HepG2 (cell line): ENCODE results near the gene MCEE. TPM values are rescaled to one million over a fixed set of nuclear protein-coding genes. Genes with fewer than 3 reads are reported as not detected.

ENCODE experiments used
- HNRNPUL1 ChIP-seq: fragments of 200-400 bp; formaldehyde crosslinking; IDR thresholded peaks from 2 replicates; pipeline ENCODE4 v1.6.1; 2017; ENCODE audit warnings: low read depth, mild to moderate bottlenecking, low read length, moderate library complexity
- NFATC3 ChIP-seq: sonication (generic); formaldehyde crosslinking; IDR thresholded peaks from 2 replicates; pipeline ENCODE4 v1.5.1; 2020; ENCODE audit warnings: mild to moderate bottlenecking, missing genetic modification reagents
- PAF1 ChIP-seq: IDR thresholded peaks from 2 replicates; pipeline ENCODE4 v1.6.1; 2016; ENCODE audit warnings: missing genetic modification reagents, missing compliant biosample characterization
- RAD21 ChIP-seq: fragments of 450-650 bp; formaldehyde crosslinking; IDR thresholded peaks from 2 replicates; pipeline ENCODE4 v1.5.0; 2020; ENCODE audit warnings: mild to moderate bottlenecking
- RNF2 ChIP-seq: fragments of 450-650 bp; conservative IDR thresholded peaks from 2 replicates; pipeline ENCODE4 v1.6.1; 2016; ENCODE audit warnings: low read depth
- SALL2 ChIP-seq: sonication (generic); formaldehyde crosslinking; IDR thresholded peaks from 2 replicates; pipeline ENCODE4 v1.8.1; 2023; ENCODE audit warnings: mild to moderate bottlenecking, missing genetic modification reagents, inconsistent platforms
- SSRP1 ChIP-seq: IDR thresholded peaks from 2 replicates; pipeline ENCODE4 v1.6.1; 2016; ENCODE audit warnings: control low read depth
- ZSCAN30 ChIP-seq: sonication (generic); formaldehyde crosslinking; IDR thresholded peaks from 2 replicates; pipeline ENCODE4 v1.5.0; 2020; ENCODE audit warnings: mild to moderate bottlenecking, missing genetic modification reagents
- polyA plus RNA-seq, 8 experiments: library from polyadenylated mRNA; depleted of rRNA in 3 of 8; stranded (reverse) in 7 of 8; unstranded in 1 of 8; fragments of >200 nt; fragmentation: Illumina TruSeq in 4 of 8; extraction: Trizol in 4 of 8; gene quantifications; 2 replicates each; pipeline versions ENCODE4 v1.2.1 to v1.2.3, GENCODE V29; 2011 to 2016; ENCODE audit warnings: low read depth in 4 of 8, missing spikeins in 1 of 8, mixed read lengths in 1 of 8; ENCODE audit not compliant: insufficient read depth in 1 of 8
- total RNA-seq, 5 experiments: library from RNA; depleted of rRNA; stranded (reverse); fragments of >200 nt; fragmentation: Illumina TruSeq; extraction: Trizol; gene quantifications; 2 replicates each; pipeline ENCODE4 v1.2.3, GENCODE V29; 2016; ENCODE audit warnings: low read depth in 1 of 5
- TF ChIP-seq, protein P1 (sequence below): sonication (generic); formaldehyde crosslinking; IDR thresholded peaks from 2 replicates; pipeline ENCODE4 v1.5.0; 2020; ENCODE audit warnings: mild to moderate bottlenecking, missing genetic modification reagents
- TF ChIP-seq, protein P2 (sequence below): sonication (generic); formaldehyde crosslinking; IDR thresholded peaks from 2 replicates; pipeline ENCODE4 v1.4.0; 2020; ENCODE audit warnings: missing genetic modification reagents, borderline replicate concordance

MCEE gene
- total and polyA plus RNA-seq, 2 of the 13 experiments (the other 11 are each of a cell fraction or from before 2014, with no cell fraction given) = 32.0 to 66.9 TPM

DNA sequence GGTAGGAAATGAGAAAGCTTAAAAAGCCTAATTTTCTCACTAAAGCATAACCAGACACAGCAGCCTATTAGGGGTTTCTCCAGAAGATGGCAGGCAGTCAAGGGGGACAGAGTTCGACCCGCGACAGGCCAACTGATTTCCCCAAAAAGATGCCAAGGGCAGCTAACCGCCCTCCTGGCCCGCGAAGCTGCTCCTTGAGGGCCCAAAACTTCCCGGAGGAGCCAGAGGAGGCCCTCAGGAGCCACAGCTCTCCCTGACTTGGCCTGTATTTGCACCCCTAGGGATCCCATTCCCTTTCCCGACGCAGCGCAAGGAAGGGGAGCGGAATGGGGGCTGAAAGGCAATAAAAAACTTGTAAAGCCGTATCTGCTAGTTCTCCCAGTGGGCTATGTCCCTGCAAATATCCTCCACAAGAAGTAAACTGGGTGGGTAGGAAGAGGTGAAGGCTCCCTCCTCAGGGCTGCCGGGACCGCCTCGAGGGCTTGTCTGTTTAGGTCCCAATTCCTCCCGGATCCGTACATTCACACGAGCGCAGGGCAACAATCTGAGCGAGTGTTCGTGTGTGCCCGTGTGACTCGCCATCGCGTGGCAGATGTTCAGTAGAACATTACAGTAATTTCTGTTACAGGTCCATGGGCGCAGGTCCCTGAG, 62.3 kb downstream of the MCEE start (continued):
- TF ChIP-seq, protein P1, sequence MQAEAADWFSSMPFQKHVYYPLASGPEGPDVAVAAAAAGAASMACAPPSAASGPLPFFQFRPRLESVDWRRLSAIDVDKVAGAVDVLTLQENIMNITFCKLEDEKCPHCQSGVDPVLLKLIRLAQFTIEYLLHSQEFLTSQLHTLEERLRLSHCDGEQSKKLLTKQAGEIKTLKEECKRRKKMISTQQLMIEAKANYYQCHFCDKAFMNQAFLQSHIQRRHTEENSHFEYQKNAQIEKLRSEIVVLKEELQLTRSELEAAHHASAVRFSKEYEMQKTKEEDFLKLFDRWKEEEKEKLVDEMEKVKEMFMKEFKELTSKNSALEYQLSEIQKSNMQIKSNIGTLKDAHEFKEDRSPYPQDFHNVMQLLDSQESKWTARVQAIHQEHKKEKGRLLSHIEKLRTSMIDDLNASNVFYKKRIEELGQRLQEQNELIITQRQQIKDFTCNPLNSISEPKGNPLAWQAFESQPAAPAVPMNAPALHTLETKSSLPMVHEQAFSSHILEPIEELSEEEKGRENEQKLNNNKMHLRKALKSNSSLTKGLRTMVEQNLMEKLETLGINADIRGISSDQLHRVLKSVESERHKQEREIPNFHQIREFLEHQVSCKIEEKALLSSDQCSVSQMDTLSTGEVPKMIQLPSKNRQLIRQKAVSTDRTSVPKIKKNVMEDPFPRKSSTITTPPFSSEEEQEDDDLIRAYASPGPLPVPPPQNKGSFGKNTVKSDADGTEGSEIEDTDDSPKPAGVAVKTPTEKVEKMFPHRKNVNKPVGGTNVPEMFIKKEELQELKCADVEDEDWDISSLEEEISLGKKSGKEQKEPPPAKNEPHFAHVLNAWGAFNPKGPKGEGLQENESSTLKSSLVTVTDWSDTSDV (CRISPR knock-in tag) = peak; percentile 6; the same call in 1 of the 2 replicates
- TF ChIP-seq NFATC3 (CRISPR knock-in tag) (no peak), HNRNPUL1 (no peak), ZSCAN30 (CRISPR knock-in tag) (no peak), PAF1 (peak; percentile 41; the same call in 1 of the 2 replicates), SSRP1 (CRISPR knock-in tag) (0 out of 2 replicates have a peak, but pooled peaks have one; percentile 1), RNF2 (peak; percentile 85), SALL2 (CRISPR knock-in tag) (no peak), RAD21 (CRISPR knock-in tag) (0 out of 2 replicates have a peak, but pooled peaks have one; percentile 40)
- TF ChIP-seq, protein P2, sequence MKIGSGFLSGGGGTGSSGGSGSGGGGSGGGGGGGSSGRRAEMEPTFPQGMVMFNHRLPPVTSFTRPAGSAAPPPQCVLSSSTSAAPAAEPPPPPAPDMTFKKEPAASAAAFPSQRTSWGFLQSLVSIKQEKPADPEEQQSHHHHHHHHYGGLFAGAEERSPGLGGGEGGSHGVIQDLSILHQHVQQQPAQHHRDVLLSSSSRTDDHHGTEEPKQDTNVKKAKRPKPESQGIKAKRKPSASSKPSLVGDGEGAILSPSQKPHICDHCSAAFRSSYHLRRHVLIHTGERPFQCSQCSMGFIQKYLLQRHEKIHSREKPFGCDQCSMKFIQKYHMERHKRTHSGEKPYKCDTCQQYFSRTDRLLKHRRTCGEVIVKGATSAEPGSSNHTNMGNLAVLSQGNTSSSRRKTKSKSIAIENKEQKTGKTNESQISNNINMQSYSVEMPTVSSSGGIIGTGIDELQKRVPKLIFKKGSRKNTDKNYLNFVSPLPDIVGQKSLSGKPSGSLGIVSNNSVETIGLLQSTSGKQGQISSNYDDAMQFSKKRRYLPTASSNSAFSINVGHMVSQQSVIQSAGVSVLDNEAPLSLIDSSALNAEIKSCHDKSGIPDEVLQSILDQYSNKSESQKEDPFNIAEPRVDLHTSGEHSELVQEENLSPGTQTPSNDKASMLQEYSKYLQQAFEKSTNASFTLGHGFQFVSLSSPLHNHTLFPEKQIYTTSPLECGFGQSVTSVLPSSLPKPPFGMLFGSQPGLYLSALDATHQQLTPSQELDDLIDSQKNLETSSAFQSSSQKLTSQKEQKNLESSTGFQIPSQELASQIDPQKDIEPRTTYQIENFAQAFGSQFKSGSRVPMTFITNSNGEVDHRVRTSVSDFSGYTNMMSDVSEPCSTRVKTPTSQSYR (CRISPR knock-in tag) = 0 out of 2 replicates have a peak, but pooled peaks have one; percentile 11
